Activated T-cell treated with anti-CD3 and anti-CD28 coated beads, Interleukin-2, amount 50 U/mL, for 24 hours (primary cell): Measurements from ENCODE around the gene KCNJ6.

Experiments used
- DNase-seq: peaks from one replicate; pipeline ENCODE4 v3.0.0-alpha.2; 2020
- H3K27ac Mint-ChIP-seq: 2 replicates; pipeline ENCODE4 v1.8.0; 2020; ENCODE audit warnings: mild to moderate bottlenecking, mixed read lengths
- H3K27me3 Mint-ChIP-seq: 2 replicates; pipeline ENCODE4 v1.8.0; 2020; ENCODE audit warnings: mixed read lengths
- H3K36me3 Mint-ChIP-seq: 2 replicates; pipeline ENCODE4 v1.8.0; 2020; ENCODE audit warnings: low read depth, mixed read lengths
- H3K4me1 Mint-ChIP-seq: 2 replicates; pipeline ENCODE4 v1.8.0; 2020; ENCODE audit warnings: low read depth, mixed read lengths
- H3K4me3 Mint-ChIP-seq: 2 replicates; pipeline ENCODE4 v1.8.0; 2020; ENCODE audit warnings: mild to moderate bottlenecking, moderate library complexity, mixed read lengths
- H3K9me3 Mint-ChIP-seq: 2 replicates; pipeline ENCODE4 v1.8.0; 2020; ENCODE audit warnings: mixed read lengths

KCNJ6 gene, protein sequence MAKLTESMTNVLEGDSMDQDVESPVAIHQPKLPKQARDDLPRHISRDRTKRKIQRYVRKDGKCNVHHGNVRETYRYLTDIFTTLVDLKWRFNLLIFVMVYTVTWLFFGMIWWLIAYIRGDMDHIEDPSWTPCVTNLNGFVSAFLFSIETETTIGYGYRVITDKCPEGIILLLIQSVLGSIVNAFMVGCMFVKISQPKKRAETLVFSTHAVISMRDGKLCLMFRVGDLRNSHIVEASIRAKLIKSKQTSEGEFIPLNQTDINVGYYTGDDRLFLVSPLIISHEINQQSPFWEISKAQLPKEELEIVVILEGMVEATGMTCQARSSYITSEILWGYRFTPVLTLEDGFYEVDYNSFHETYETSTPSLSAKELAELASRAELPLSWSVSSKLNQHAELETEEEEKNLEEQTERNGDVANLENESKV

DNA sequence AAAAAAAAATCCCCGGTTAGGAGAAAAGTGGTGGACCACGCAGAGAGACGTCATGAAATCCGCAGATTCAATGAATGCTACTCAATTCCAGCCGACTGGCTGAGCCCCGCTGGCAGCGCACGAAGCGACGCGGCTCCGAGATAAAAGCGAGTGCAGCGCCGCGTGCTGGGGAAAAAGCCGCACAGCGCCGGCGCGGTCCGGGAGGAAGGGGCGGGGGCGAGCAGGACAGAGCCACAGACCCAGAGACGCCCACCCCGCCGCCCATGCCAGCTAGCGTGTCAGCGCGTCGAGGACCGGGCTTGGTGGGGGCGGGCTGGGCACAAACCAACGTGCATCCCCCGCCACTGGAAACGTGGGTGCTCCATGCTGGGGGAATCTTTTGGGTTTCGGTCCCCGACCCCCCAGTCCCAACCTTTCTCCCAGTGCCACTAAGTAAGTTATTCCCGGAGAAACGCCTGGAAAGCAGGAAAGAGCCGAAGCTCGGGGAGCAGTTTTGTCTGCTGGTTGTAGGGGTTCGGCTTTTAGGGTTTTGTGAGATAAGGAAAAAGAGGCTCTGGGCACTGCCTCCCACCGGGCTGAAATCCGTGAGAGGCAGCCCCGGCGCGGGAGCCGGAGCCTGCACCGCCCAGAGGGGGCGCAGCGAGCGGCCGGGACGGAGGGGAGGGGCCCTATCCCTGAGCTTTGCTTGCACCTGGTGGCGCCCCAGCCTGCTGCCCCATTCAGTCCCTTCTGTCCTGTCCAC is at the start of gene KCNJ6:
Gene KCNJ6 (minus strand): TSS at position 148 of the 742 bp plus-strand sequence. CDS start 75,775 bp downstream, outside the sequence.
- no peak within 1 kb of the TSS for H3K27ac Mint-ChIP-seq
- H3K4me3 Mint-ChIP-seq: no peak within 1 kb of the TSS
- H3K4me1 Mint-ChIP-seq: peaks cover 6% of the 10 kb centered on the region
- H3K36me3 Mint-ChIP-seq: no peaks in the 10 kb centered on the region
- no peaks in the 10 kb centered on the region for H3K9me3 Mint-ChIP-seq
- H3K27me3 Mint-ChIP-seq: peaks cover 89% of the 10 kb centered on the region
- no peak for DNase-seq

DNA sequence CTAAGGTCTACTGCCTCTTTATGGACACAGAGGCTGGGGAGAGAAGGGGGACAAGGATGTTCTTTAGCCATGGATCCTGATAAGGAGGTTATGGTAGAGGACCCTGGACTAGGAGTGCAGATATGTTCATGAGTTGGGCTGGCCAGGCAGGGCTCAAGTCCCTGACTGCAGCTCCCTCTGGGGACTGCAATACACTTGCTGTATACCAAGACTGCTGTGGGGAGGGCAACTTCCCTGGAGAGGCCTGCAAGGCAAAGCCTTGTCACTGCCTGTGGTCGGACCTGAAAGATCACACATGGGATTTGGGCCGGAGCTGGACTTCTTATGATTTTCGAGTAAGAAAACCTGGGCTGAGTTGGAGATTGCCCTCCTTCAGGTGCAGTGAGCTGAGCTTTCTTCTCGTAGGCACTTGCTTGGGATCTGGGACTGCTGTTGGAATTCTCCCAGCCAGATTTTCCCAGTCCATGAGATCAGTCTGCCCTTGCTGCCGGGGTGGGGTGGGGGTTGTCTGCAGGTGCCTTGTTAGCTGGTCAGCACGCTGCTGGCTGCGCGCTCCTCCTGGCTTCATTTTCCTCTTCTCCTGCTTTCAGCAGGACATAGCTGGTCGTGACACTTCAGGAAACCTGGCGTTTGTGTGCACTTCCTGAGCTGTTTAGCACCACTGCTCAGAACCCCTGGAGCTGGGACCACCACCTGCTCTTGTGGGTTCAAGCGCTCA is 49.0 kb upstream of the KCNJ6 start:
- Mint-ChIP-seq H3K27ac (no peak overlapping the region), H3K4me1 (no peaks in the 10 kb centered on the region), H3K4me3 (no peak overlapping the region), H3K9me3 (no peaks in the 10 kb centered on the region), H3K27me3 (no peaks in the 10 kb centered on the region), H3K36me3 (no peaks in the 10 kb centered on the region)
- DNase-seq: no peak

DNA sequence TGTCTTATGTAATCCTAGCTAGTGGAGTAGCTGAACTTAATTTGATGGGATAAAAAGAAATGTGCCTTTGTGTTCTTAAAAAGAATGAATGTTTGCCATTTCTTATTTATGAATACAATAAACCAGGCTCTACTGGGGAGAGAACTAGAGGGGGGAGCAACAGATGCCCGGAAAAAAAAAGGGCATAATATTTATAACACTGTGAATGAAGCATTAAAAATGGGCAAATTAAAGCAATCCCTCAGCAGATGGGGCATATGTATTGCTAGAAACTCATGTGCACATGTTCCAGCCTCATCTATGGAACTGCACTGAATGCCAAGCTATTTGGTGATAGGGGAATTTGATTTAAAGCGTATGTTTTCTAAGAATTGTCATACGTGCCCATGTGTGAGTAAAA is 42.3 kb upstream of the KCNJ6 start:
- H3K36me3 Mint-ChIP-seq: no peaks in the 10 kb centered on the region
- no peak overlapping the region for H3K27ac Mint-ChIP-seq
- peaks cover 18% of the 10 kb centered on the region for H3K27me3 Mint-ChIP-seq
- DNase-seq: no peak
- H3K4me1 Mint-ChIP-seq: no peaks in the 10 kb centered on the region
- H3K9me3 Mint-ChIP-seq: no peaks in the 10 kb centered on the region
- no peak overlapping the region for H3K4me3 Mint-ChIP-seq

DNA sequence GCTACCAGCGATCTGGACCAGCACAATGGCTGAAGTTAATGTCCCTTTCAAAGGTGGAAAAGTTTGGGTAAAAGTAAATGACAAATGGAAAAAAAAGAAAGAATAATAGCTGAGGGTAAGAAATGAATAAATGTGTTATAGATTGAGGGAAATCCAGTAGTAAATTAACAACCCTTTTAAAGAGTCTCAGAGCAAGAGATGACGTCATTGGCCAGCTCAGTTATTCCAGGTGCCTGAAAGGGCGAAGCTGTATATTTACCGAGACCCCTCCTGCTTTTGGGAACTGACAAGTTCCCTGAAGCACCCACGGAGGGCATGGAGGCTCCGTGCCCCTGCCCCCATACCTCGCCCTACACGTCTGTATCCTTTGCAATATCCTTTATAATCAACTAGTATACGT is 40.5 kb upstream of the KCNJ6 start:
- Mint-ChIP-seq H3K9me3 (no peaks in the 10 kb centered on the region), H3K4me1 (no peaks in the 10 kb centered on the region), H3K36me3 (no peaks in the 10 kb centered on the region), H3K27me3 (peaks cover 18% of the 10 kb centered on the region), H3K4me3 (no peak overlapping the region), H3K27ac (no peak overlapping the region)
- no peak for DNase-seq

DNA sequence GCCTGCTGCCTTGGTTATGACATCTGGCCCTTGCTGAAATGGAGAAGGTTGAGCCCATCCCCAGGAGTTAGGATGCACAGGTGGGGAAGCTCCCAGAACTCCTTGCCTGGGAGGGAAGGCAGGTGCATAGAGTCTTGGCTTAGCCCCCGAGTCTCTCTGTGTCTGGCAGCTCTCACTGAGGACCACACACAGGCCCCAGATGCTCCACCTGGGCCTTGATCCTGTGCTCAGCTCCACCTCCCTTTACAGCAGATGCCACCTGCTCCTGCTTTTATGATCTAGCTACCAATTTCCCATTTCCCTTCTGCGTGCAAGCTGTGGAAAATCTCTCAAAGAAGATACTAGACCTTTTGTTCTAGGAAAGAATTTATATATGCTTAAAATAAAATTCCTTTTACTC is 28.8 kb upstream of the KCNJ6 start:
- Mint-ChIP-seq H3K27ac (no peak overlapping the region), H3K4me3 (no peak overlapping the region), H3K4me1 (no peaks in the 10 kb centered on the region), H3K27me3 (peaks cover 6% of the 10 kb centered on the region), H3K9me3 (peaks cover 7% of the 10 kb centered on the region), H3K36me3 (no peaks in the 10 kb centered on the region)
- no peak for DNase-seq

- Mint-ChIP-seq H3K4me1 (no peaks in the 10 kb centered on the region), H3K27me3 (peaks cover 6% of the 10 kb centered on the region), H3K36me3 (no peaks in the 10 kb centered on the region), H3K9me3 (peaks cover 12% of the 10 kb centered on the region), H3K4me3 (no peak overlapping the region), H3K27ac (no peak overlapping the region)
- no peak for DNase-seq
Measured at GRCh38 chr21:37944496-37944895, 28.2 kb upstream of the KCNJ6 start.

DNA sequence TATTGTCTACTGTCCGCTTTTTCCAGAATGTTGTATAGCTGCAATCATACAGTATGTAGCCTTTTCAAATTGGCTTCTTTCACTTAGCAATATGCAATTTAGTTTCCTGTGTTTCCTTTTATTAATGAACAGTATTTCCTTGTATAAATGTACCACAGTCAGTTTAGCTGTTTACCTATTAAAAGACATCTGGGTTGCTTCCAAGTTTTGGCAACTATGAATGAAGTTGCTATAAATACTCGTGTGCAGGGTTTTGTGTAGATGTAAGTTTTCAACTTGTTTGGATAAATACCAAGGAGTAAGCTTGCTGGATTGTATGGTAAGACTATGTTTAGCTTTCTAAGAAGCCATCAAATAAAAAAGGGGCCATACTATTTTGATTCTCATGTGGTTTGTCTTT is 24.4 kb upstream of the KCNJ6 start:
- no peak overlapping the region for H3K4me3 Mint-ChIP-seq
- H3K27me3 Mint-ChIP-seq: peaks cover 11% of the 10 kb centered on the region
- no peak for DNase-seq
- no peak overlapping the region for H3K27ac Mint-ChIP-seq
- no peaks in the 10 kb centered on the region for H3K4me1 Mint-ChIP-seq
- peaks cover 19% of the 10 kb centered on the region for H3K9me3 Mint-ChIP-seq
- no peaks in the 10 kb centered on the region for H3K36me3 Mint-ChIP-seq

- H3K9me3 Mint-ChIP-seq: peaks cover 22% of the 10 kb centered on the region
- H3K4me1 Mint-ChIP-seq: no peaks in the 10 kb centered on the region
- no peaks in the 10 kb centered on the region for H3K36me3 Mint-ChIP-seq
- no peak overlapping the region for H3K27ac Mint-ChIP-seq
- H3K27me3 Mint-ChIP-seq: peaks cover 13% of the 10 kb centered on the region
- no peak for DNase-seq
- no peak overlapping the region for H3K4me3 Mint-ChIP-seq
Measured at GRCh38 chr21:37939838-37940237, 23.6 kb upstream of the KCNJ6 start.

DNA sequence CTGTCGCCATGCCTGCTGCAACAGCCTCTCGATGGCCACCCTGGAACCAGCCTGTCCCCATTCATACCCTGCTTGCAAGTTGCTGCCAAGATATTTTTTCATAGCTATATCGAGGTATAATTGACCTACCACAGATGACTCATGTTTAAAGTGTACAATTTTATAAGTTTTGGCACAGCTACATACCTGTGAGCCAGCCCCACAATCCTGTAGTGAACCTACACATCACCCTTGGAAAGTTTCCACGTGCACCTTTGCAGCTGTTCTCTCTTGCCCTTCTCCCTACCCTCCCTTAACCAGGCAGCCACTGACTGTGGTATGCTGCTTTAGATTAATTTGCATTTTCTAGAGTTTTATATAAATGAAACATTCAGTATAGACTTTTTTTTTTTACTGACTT is 23.0 kb upstream of the KCNJ6 start:
- H3K27me3 Mint-ChIP-seq: peaks cover 13% of the 10 kb centered on the region
- H3K36me3 Mint-ChIP-seq: no peaks in the 10 kb centered on the region
- no peaks in the 10 kb centered on the region for H3K4me1 Mint-ChIP-seq
- H3K9me3 Mint-ChIP-seq: peaks cover 24% of the 10 kb centered on the region
- no peak overlapping the region for H3K27ac Mint-ChIP-seq
- DNase-seq: no peak
- H3K4me3 Mint-ChIP-seq: no peak overlapping the region

GRCh38 chr21:37937668-37938067 is 21.4 kb upstream of the KCNJ6 start:
- Mint-ChIP-seq H3K27ac (no peak overlapping the region), H3K4me3 (no peak overlapping the region), H3K4me1 (no peaks in the 10 kb centered on the region), H3K9me3 (peaks cover 39% of the 10 kb centered on the region), H3K27me3 (peaks cover 11% of the 10 kb centered on the region), H3K36me3 (no peaks in the 10 kb centered on the region)
- no peak for DNase-seq

DNA sequence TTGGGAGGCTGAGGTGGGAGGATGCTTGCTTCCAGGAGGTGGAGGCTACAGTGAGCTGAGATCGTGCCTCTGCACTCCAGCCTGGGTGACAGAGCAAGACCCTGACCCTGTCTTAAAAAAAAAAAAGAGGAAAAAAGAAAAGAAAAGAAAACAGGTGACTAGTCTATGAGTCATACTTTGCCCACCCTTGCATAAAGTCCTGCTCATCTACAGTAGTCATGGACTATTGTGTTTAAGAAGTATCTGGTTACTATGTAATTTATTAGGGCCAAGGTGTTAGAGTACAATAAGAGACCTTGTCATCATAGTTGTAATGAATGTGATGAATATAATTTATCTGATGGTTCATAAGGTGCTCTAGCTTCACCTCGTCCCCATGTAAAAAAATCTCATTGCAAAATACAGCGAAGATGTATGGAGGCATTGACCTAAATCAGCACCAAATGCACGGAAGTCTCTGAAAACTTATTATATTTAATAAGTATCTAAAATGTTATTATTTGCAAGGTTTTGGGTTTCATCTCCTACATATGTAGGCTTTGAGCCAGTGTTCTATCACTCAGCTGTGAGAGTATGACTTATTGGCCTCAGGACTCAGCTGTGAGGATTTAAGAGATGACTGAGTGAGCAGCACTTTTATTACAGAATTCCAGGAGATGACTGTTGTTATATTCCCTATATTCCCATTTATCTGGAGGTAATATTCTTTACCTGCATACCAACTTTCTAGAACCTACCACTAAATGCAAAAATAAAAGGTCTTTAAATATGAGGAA is 19.9 kb upstream of the KCNJ6 start:
- no peaks in the 10 kb centered on the region for H3K36me3 Mint-ChIP-seq
- H3K9me3 Mint-ChIP-seq: peaks cover 40% of the 10 kb centered on the region
- H3K27me3 Mint-ChIP-seq: peaks cover 10% of the 10 kb centered on the region
- H3K4me1 Mint-ChIP-seq: no peaks in the 10 kb centered on the region
- no peak for DNase-seq
- H3K27ac Mint-ChIP-seq: no peak overlapping the region
- no peak overlapping the region for H3K4me3 Mint-ChIP-seq

DNA sequence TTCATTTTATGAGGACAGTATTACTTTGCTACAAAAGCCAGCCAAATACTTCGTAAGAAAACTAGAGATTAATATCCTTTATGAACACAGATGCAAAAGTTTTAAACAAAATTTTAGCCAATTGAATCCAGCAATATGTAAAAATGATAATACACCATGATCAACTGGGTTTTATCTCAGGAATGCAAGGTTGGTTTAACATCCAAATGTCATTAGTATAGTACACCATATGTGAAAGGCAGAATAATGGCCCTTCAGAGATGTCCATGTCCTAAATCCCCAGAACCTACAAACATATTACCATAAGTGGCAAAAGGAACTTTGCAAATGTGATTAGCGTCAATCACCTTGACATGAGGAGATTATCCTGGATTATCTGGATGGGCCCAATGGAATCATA is 16.7 kb upstream of the KCNJ6 start:
- no peak for DNase-seq
- Mint-ChIP-seq H3K27ac (no peak overlapping the region), H3K36me3 (no peaks in the 10 kb centered on the region), H3K27me3 (peaks cover 10% of the 10 kb centered on the region), H3K4me3 (no peak overlapping the region), H3K4me1 (no peaks in the 10 kb centered on the region), H3K9me3 (peaks cover 23% of the 10 kb centered on the region)

GRCh38 chr21:37927711-37928110 is 11.5 kb upstream of the KCNJ6 start:
- Mint-ChIP-seq H3K27me3 (peaks cover 12% of the 10 kb centered on the region), H3K9me3 (peaks cover under 1% of the 10 kb centered on the region), H3K4me1 (no peaks in the 10 kb centered on the region), H3K27ac (no peak overlapping the region), H3K36me3 (no peaks in the 10 kb centered on the region), H3K4me3 (no peak overlapping the region)
- DNase-seq: no peak

DNA sequence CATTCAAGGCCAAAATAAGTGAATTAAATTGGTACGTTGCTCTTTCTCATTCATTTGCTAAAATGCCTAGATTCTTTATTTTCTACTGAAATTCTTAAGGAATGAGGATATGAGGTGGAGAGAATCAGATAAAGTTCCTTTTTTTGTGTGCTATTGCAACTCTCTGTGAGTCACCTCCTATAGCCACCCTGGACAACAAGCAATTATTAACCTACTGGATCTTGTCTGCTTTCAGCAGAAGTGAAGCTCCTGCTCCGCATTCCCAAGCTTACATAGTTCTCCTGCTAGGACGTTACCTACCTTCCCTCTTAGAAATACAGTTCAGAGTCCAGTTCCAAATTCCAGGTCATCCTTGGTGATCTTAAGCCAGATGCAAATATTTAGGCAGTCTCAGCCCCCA is 4.8 kb upstream of the KCNJ6 start:
- no peaks in the 10 kb centered on the region for H3K36me3 Mint-ChIP-seq
- H3K9me3 Mint-ChIP-seq: no peaks in the 10 kb centered on the region
- H3K4me1 Mint-ChIP-seq: no peaks in the 10 kb centered on the region
- no peak overlapping the region for H3K27ac Mint-ChIP-seq
- no peak for DNase-seq
- H3K27me3 Mint-ChIP-seq: peaks cover 62% of the 10 kb centered on the region
- H3K4me3 Mint-ChIP-seq: no peak overlapping the region
